GM21367 (cell line): ENCODE results near the gene GPRIN2.
"Not testable (repeated sequence)": the region's sequence is repeated elsewhere in the genome, so short reads cannot be mapped to it uniquely, and the experiment has no call there.

Source experiments
- ATAC-seq: cut with Tn5 transposase; IDR thresholded peaks from one replicate; pipeline ENCODE4 v1.9.1; 2021; ENCODE audit not compliant: unreplicated experiment

GPRIN2 gene

GRCh38 chr10:46556515-46557318 is at the start of gene GPRIN2:
Gene GPRIN2 (minus strand): TSS chr10:46556658. CDS start chr10:46550736, 5,922 bp downstream.
- no peak for ATAC-seq

- ATAC-seq: peak; percentile 42
Measured at GRCh38 chr10:46600516-46600915, 44.1 kb upstream of the GPRIN2 start.

- peak; percentile 78 for ATAC-seq
Measured at GRCh38 chr10:46597616-46598246, 41.3 kb upstream of the GPRIN2 start.

- ATAC-seq: not testable (repeated sequence)
Measured at GRCh38 chr10:46596570-46596969, 40.1 kb upstream of the GPRIN2 start.

- ATAC-seq: not testable (repeated sequence)
Measured at GRCh38 chr10:46594453-46595063, 38.1 kb upstream of the GPRIN2 start.

GRCh38 chr10:46593307-46593706 is 36.8 kb upstream of the GPRIN2 start:
- ATAC-seq: not testable (repeated sequence)

GRCh38 chr10:46591053-46591452 is 34.6 kb upstream of the GPRIN2 start:
- ATAC-seq: not testable (repeated sequence)

GRCh38 chr10:46589589-46589988 is 33.1 kb upstream of the GPRIN2 start:
- ATAC-seq: not testable (repeated sequence)

GRCh38 chr10:46588221-46588620 is 31.8 kb upstream of the GPRIN2 start:
- ATAC-seq: not testable (repeated sequence)

- ATAC-seq: not testable (repeated sequence)
Measured at GRCh38 chr10:46587546-46587945, 31.1 kb upstream of the GPRIN2 start.

GRCh38 chr10:46585246-46585645 is 28.8 kb upstream of the GPRIN2 start:
- ATAC-seq: not testable (repeated sequence)

- ATAC-seq: not testable (repeated sequence)
Measured at GRCh38 chr10:46584196-46584595, 27.7 kb upstream of the GPRIN2 start.

GRCh38 chr10:46582568-46582967 is 26.1 kb upstream of the GPRIN2 start:
- ATAC-seq: not testable (repeated sequence)

GRCh38 chr10:46581997-46582396 is 25.5 kb upstream of the GPRIN2 start:
- not testable (repeated sequence) for ATAC-seq

GRCh38 chr10:46579378-46579777 is 22.9 kb upstream of the GPRIN2 start:
- not testable (repeated sequence) for ATAC-seq

- not testable (repeated sequence) for ATAC-seq
Measured at GRCh38 chr10:46578474-46579178, 22.2 kb upstream of the GPRIN2 start, which contains the start of gene SYT15. Gene SYT15 (plus strand): TSS chr10:46579128. CDS start chr10:46579169, 41 bp downstream.

GRCh38 chr10:46577624-46578473 is 21.4 kb upstream of the GPRIN2 start:
- not testable (repeated sequence) for ATAC-seq

GRCh38 chr10:46573884-46574283 is 17.4 kb upstream of the GPRIN2 start:
- not testable (repeated sequence) for ATAC-seq

- ATAC-seq: not testable (repeated sequence)
Measured at GRCh38 chr10:46573314-46573713, 16.9 kb upstream of the GPRIN2 start.

GRCh38 chr10:46572765-46573164 is 16.3 kb upstream of the GPRIN2 start:
- not testable (repeated sequence) for ATAC-seq
